Fibroblast of villous mesenchyme (primary cell): ENCODE results near the gene CYP2W1. TPM values are rescaled to one million over a fixed set of nuclear protein-coding genes. Genes with fewer than 3 reads are reported as not detected.
"Not testable (repeated sequence)": the region's sequence is repeated elsewhere in the genome, so short reads cannot be mapped to it uniquely, and the experiment has no call there.

Source experiments
- DNase-seq: peaks from one replicate; pipeline ENCODE4 v3.0.0-alpha.2; 2010; ENCODE audit warnings: low read depth
- H3K4me3 ChIP-seq: 2 replicates; pipeline ENCODE4 v1.5.1; 2011; ENCODE audit warnings: low read depth, mild to moderate bottlenecking, low read length
- total RNA-seq: library from RNA; depleted of rRNA; stranded (reverse); fragments of >200 nt; gene quantifications from 2 replicates; pipeline ENCODE4 v1.2.3, GENCODE V29; 2012
- TF ChIP-seq, protein P1 (sequence below): IDR thresholded peaks from 2 replicates; pipeline ENCODE4 v1.5.1; 2012; ENCODE audit warnings: low read depth, mild to moderate bottlenecking, low read length; ENCODE audit not compliant: insufficient read depth

The CYP2W1 gene
- total RNA-seq, 1 donor = under 0.01 TPM

DNA sequence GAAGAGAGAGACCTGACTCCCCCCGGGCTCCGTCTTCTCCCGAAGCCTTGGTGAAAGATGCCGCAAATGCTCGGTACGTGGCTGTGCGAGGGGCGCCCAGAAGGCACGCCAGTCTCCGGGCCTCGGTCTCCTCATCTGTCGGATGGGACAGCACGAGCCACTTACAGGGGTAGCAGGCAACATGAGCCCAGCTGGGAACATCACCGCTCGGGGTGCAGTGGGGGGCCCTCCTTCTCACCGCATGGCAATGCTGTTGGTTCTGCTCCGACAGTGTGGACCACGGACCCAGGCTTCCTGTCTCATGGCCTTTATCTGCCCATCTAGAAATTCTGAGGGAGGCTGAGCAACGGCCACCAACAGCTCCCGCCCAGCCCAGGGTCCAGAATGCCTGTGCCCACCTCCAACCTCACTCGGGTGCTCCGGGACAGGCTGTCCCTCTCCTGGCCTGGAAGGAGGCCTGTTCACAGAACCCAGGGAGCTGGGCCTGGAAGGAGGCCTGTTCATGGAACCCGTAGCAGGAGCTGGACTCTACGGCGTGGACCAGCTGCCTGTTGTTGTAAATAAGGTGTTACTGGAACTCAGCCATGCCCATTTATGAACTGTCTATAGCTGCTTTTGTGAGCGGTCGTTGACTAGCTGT, 44.3 kb upstream of the CYP2W1 start:
- no peak for DNase-seq
- H3K4me3 ChIP-seq = no peak overlapping the region
- TF ChIP-seq, protein P1, sequence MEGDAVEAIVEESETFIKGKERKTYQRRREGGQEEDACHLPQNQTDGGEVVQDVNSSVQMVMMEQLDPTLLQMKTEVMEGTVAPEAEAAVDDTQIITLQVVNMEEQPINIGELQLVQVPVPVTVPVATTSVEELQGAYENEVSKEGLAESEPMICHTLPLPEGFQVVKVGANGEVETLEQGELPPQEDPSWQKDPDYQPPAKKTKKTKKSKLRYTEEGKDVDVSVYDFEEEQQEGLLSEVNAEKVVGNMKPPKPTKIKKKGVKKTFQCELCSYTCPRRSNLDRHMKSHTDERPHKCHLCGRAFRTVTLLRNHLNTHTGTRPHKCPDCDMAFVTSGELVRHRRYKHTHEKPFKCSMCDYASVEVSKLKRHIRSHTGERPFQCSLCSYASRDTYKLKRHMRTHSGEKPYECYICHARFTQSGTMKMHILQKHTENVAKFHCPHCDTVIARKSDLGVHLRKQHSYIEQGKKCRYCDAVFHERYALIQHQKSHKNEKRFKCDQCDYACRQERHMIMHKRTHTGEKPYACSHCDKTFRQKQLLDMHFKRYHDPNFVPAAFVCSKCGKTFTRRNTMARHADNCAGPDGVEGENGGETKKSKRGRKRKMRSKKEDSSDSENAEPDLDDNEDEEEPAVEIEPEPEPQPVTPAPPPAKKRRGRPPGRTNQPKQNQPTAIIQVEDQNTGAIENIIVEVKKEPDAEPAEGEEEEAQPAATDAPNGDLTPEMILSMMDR = no peak

DNA sequence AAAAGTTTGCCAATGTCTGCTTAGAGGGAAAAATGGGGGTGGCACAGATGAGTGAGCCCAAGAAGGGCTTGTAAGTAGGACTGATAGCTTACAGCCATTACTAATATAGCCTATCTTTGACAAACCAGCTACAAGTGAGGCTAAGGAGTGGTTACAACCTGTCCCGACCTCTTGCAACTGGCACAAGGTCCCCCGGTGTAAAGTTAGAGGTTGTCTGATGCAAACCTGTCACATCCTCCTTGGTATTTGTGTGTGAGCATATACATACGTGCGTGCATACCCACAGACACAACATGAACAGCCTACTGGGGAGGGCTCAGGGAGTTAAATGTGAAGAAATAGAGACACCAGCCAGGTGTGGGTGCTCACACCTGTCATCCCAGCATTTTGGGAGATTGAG, 43.1 kb upstream of the CYP2W1 start:
- TF ChIP-seq, protein P1 = no peak
- no peak for DNase-seq
- no peak overlapping the region for H3K4me3 ChIP-seq

DNA sequence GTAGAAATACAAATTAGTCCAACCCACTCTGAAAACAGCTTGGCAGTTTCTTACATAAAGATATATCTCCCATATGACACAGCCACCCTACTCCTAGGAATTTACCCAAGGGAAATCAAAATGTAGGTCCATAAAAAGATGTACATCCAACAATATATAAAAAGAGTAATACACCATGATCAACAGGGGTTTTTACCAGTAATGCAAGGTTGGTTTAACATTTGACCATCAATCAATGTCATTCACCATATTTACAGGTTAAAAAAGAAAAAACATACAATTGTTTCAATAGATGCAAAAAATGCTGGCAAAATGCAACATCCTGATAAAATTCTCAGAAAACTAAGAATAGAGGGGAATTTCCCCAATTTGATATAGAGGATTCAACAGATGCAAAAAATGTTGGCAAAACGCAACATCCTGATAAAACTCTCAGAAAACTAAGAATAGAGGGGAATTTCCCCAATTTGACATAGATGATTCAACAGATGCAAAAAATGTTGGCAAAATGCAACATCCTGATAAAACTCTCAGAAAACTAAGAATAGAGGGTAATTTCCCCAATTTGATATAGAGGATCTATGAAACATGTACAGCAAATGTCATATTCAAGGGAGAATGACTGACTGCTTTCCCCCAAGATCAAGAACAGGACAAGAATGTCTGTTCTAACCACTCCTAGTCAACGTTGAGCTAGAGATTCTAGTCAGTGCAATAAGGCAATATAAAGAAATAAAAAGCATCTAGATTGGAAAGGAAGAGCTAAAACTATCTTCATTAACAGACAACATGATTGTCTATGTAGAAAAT, 42.2 kb upstream of the CYP2W1 start:
- no peak for DNase-seq
- TF ChIP-seq, protein P1 = no peak

DNA sequence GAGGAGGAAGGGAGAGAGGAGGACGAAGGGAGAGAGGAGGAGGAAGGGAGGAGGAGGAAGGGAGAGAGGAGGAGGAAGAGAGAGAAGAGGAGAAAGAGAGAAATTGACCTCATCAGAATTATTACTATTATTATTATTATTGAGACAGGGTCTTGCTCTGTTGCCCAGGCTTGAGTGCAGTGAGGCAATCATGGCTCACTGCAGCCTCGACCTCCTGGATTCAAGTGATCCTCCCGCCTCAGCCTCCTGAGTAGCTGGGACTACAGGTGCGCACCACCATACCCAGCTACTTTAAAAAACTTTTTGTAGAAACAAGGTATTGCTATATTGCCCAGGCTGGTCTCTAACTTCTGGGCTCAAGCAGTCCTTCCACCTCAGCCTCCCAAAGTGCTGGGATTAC, 39.2 kb upstream of the CYP2W1 start:
- H3K4me3 ChIP-seq, DNase-seq: not testable (repeated sequence)

More for the DNA sequence above, 42.2 kb upstream of the CYP2W1 start:
- no peak overlapping the region for H3K4me3 ChIP-seq

DNA sequence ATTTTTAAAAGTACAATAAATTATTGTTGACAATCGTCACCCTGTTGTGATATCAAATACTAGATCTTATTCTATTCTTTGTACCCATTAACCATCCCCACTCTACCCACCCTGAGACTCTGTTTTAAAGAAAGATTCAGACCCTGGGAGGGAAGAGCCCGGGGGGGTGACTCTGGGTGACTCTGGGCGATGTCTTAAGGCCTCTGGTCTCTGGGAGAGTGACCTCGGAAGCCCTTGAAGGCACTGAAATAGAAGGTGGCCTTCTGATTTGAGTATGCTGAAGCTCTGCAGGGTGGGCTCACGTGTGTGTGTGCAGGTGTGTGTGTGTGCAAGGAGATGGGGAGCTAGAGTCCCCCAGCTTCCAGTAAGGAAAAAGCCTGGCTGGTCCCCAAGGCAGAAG, 38.2 kb upstream of the CYP2W1 start:
- DNase-seq = no peak
- TF ChIP-seq, protein P1 = no peak
- no peak overlapping the region for H3K4me3 ChIP-seq

DNA sequence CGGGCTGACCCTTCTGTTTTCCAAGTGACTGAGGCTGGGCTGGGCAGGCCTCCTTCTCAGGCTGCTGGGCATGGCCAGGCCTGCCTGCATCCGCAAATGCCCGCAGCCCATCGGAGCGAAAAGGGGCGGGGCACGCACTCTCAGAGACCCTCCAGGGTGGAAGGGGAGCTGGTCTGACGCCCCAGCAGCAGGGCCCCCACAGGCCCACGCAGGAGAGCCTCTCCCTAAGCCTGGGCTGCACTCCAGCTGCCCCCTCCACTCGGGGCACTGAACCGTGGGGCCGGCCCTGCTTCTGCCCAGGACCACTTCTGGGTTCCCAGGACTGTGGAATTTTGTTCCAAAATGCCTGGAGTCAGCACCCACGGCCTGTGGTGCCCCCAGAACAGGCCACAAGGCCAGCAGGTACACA, 37.8 kb upstream of the CYP2W1 start:
- H3K4me3 ChIP-seq = no peak overlapping the region
- TF ChIP-seq, protein P1 = no peak
- DNase-seq = no peak

DNA sequence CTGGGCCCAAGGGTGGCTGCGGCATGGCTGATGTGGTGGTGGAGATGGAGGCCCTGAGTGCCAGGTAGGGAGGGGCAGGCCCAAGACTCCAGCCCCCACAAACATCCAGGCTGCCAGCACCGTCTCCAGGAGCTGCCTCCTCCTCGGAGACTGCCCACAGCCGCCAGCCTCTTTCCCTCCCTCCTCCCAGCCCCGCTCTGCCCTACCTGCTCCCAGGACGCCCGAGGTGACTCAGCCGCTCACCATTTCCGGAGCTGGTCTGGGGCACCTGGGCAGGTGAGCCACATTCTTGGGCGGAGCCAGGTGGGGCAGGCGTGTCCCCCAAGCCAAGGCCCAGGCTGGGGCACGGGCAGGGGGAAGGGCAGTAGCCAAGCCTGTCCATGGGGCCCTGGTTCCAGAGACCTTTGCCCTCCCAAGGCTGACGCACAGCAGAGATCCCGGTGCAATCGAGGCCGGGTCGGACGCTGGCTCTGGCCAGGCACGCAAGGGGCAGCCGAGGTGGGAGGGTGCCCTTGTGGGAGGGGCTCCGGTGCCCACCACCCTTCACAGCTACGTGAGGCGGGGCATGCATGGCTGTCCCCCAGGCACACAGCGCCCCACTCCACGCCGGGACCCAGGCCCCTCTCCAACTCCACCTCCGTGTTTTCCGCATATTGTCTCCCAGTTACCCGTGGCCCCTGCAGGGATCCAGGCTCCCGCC, 37.3 kb upstream of the CYP2W1 start:
- DNase-seq = no peak
- TF ChIP-seq, protein P1 = no peak

More for the DNA sequence above, 37.3 kb upstream of the CYP2W1 start:
- H3K4me3 ChIP-seq = no peak overlapping the region
